ENCODE measurements around the gene PLG.
A peak's percentile ranks its signal among the peaks of the same experiment; 100 is the strongest.
"Not testable (repeated sequence)": the region's sequence is repeated elsewhere in the genome, so short reads cannot be mapped to it uniquely, and the experiment has no call there.

The PLG gene

GRCh38 chr6:160701918-160702680 lies at the start of gene PLG:
Gene PLG (plus strand): TSS chr6:160702244. CDS start chr6:160702305, 61 bp downstream.
- not testable (repeated sequence) for FAIRE-seq; DNase-seq (ENCODE audit: insufficient read length, low spot score)

- FAIRE-seq, result no peak
- no peak for DNase-seq (ENCODE audit: insufficient read length, low spot score)
- no peak for TF ChIP-seq POLR2A (IDR thresholded peaks at IDR 0.05; ENCODE audit: low read depth, low read length)
These were observed 42.5 kb upstream of the PLG start for GRCh38 chr6:160659562-160659961.

GRCh38 chr6:160661216-160661615 lies 40.8 kb upstream of the PLG start:
- DNase-seq (ENCODE audit: insufficient read length, low spot score) (no peak), FAIRE-seq (no peak)
- no peak for TF ChIP-seq POLR2A (IDR thresholded peaks at IDR 0.05; ENCODE audit: low read depth, low read length)

- no peak for TF ChIP-seq POLR2A (IDR thresholded peaks at IDR 0.05; ENCODE audit: low read depth, low read length)
- FAIRE-seq (no peak), DNase-seq (ENCODE audit: insufficient read length, low spot score) (no peak)
These were observed 39.6 kb upstream of the PLG start for GRCh38 chr6:160662429-160662828.

GRCh38 chr6:160662842-160663241 lies 39.2 kb upstream of the PLG start:
- DNase-seq (ENCODE audit: insufficient read length, low spot score), result no peak
- FAIRE-seq, result no peak

GRCh38 chr6:160664198-160664597 lies 37.8 kb upstream of the PLG start, which contains the start of gene LPA:
Gene LPA (minus strand): TSS chr6:160664275. CDS start chr6:160664214, 61 bp downstream.
- not testable (repeated sequence) for FAIRE-seq; DNase-seq (ENCODE audit: insufficient read length, low spot score)

More at GRCh38 chr6:160662842-160663241, 39.2 kb upstream of the PLG start:
- TF ChIP-seq POLR2A (IDR thresholded peaks at IDR 0.05; ENCODE audit: low read depth, low read length), result no peak

- no peak for TF ChIP-seq POLR2A (IDR thresholded peaks at IDR 0.05; ENCODE audit: low read depth, low read length)
- peak; percentile 4 for DNase-seq (ENCODE audit: insufficient read length, low spot score)
- no peak for FAIRE-seq
These were observed 34.2 kb upstream of the PLG start for GRCh38 chr6:160667639-160668481.

- no peak for TF ChIP-seq POLR2A (IDR thresholded peaks at IDR 0.05; ENCODE audit: low read depth, low read length)
- DNase-seq (ENCODE audit: insufficient read length, low spot score) (no peak), FAIRE-seq (no peak)
These were observed 33.5 kb upstream of the PLG start for GRCh38 chr6:160668589-160668988.

GRCh38 chr6:160676418-160676817 lies 25.6 kb upstream of the PLG start:
- FAIRE-seq; DNase-seq (ENCODE audit: insufficient read length, low spot score): not testable (repeated sequence)

- TF ChIP-seq POLR2A (IDR thresholded peaks at IDR 0.05; ENCODE audit: low read depth, low read length), result no peak
These were observed 23.8 kb upstream of the PLG start for GRCh38 chr6:160678230-160678629.

GRCh38 chr6:160678744-160679401 lies 23.2 kb upstream of the PLG start:
- FAIRE-seq, result no peak
- no peak for DNase-seq (ENCODE audit: insufficient read length, low spot score)
- TF ChIP-seq POLR2A (IDR thresholded peaks at IDR 0.05; ENCODE audit: low read depth, low read length), result no peak

More at GRCh38 chr6:160678230-160678629, 23.8 kb upstream of the PLG start:
- no peak for FAIRE-seq
- DNase-seq (ENCODE audit: insufficient read length, low spot score), result no peak

- DNase-seq (ENCODE audit: insufficient read length, low spot score), result no peak
- TF ChIP-seq POLR2A (IDR thresholded peaks at IDR 0.05; ENCODE audit: low read depth, low read length), result no peak
- no peak for FAIRE-seq
These were observed 22.7 kb upstream of the PLG start for GRCh38 chr6:160679402-160679769.

GRCh38 chr6:160685101-160685761 lies 16.8 kb upstream of the PLG start:
- not testable (repeated sequence) for FAIRE-seq; DNase-seq (ENCODE audit: insufficient read length, low spot score)

Data from H54 (cell line).